Muscle of back (tissue), 13 donors: ENCODE results near the gene ERCC6L2. TPM values are rescaled to one million over a fixed set of nuclear protein-coding genes. Genes with fewer than 3 reads are reported as not detected.
A peak's percentile ranks its signal among the peaks of the same experiment; 100 is the strongest.

Experiments used
- DNase-seq, 3 donors: peaks; one replicate each; pipeline versions ENCODE4 v3.0.0 to v3.0.0-alpha.2; 2013
- long read RNA-seq, 9 donors: transcript quantifications; one replicate each; lab custom pipeline, GENCODE V29; 2026
- polyA plus RNA-seq, 10 donors: library from polyadenylated mRNA; unstranded; fragments of 120-200 nt; gene quantifications; one replicate each; pipeline ENCODE4 v1.2.1, GENCODE V29; 2013; ENCODE audit not compliant: insufficient read length in 10 of 10

ERCC6L2 gene, protein sequence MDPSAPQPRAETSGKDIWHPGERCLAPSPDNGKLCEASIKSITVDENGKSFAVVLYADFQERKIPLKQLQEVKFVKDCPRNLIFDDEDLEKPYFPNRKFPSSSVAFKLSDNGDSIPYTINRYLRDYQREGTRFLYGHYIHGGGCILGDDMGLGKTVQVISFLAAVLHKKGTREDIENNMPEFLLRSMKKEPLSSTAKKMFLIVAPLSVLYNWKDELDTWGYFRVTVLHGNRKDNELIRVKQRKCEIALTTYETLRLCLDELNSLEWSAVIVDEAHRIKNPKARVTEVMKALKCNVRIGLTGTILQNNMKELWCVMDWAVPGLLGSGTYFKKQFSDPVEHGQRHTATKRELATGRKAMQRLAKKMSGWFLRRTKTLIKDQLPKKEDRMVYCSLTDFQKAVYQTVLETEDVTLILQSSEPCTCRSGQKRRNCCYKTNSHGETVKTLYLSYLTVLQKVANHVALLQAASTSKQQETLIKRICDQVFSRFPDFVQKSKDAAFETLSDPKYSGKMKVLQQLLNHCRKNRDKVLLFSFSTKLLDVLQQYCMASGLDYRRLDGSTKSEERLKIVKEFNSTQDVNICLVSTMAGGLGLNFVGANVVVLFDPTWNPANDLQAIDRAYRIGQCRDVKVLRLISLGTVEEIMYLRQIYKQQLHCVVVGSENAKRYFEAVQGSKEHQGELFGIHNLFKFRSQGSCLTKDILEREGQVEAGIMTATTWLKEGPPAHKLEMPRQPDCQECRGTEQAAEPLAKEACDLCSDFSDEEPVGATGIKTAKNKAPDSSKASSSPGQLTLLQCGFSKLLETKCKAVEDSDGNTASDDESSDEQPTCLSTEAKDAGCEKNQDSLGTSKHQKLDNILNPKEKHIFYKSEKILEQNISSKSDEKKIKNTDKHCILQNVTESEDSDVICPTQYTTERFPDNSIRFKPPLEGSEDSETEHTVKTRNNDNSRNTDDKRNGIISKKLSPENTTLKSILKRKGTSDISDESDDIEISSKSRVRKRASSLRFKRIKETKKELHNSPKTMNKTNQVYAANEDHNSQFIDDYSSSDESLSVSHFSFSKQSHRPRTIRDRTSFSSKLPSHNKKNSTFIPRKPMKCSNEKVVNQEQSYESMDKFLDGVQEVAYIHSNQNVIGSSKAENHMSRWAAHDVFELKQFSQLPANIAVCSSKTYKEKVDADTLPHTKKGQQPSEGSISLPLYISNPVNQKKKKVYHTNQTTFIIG (N-terminal part only)
- polyA plus RNA-seq = 10 to 100 TPM; 23.2 to 35.9 (median 29.5) TPM
- long read RNA-seq, donor 1, partial matches to known transcripts = 5 of 5 reads
- long read RNA-seq, donor 1, other reads (novel, unspliced or antisense) = 0 of 5 reads
- long read RNA-seq, donor 2 = 0 reads
- long read RNA-seq, donor 3 = 0 reads
- long read RNA-seq, donor 4 = 0 reads
- long read RNA-seq, donor 5, partial matches to known transcripts = 0 of 1 reads
- long read RNA-seq, donor 5, other reads (novel, unspliced or antisense) = 0 of 1 reads
- long read RNA-seq, donor 6 = 0 reads
- long read RNA-seq, donor 7, full-length matches to known transcripts = 1 of 11 reads
- long read RNA-seq, donor 7, partial matches to known transcripts = 10 of 11 reads
- long read RNA-seq, donor 7, other reads (novel, unspliced or antisense) = 0 of 11 reads
- long read RNA-seq, donor 8 = 0 reads
- long read RNA-seq, donor 9 = 0 reads

DNA sequence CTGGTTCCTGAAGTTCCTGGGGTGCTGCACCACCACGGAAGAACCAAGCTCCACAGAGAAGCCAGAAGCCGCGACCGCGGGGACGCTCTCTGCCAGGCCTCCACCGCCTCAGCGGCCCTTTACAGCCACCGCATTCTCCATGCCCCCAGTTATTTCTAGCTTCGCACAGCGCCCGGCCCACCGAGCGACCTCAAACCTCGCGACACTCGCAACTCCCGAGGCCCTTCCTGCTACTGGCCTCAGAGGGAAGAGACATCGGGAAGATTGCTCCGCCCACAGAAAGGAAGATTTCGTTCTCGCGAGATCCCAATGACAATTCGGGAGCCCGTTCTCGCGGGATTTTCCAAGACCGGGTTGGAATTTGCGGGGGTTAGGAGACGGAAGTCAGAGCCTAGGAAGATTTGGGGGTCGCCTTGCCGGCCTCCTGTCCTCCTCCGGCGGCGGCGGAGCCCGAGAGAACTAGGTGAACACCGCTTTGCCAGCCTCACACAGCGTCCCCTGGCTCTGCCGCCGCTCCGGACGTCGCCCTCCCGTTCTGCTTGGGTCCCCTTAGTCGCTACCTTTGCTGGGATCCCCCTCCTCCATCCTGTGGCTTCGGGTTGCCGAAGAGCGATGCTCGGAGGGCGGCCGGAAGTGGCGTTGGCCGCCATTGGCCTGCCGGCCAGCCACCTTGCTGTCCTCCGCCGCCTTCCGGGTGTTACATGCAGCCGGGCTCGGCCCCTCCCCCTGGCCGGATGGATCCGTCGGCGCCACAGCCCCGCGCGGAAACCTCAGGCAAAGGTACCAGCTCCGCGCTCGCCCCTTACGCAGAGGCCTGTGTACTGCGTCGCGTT, at the start of gene ERCC6L2:
ERCC6L2 (plus strand) TSS at position 387 of the 833 bp plus-strand sequence; CDS start at position 735, 348 bp downstream.
- peak; percentile 99 for DNase-seq

GRCh38 chr9:95826183-95826838, 49.2 kb upstream of the ERCC6L2 start:
- no peak for DNase-seq

DNA sequence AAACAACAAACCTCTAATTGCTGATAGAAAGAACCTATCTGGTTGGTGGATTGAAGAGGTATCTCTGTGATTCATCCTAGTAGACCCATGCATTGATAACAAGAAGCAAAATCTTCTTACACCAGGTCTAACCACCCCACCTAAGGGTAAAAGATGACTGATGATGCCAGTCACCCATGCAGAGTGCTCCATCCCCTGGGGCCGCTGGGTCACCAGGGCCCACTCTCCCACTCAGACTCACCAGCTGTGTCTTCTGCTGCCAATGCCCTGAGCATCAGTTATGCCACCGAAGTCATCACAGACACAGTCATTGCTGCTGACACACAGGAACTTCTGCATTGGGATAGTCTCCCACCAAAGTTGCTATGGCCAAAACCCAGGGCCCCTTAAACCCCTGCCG, 44.7 kb upstream of the ERCC6L2 start:
- DNase-seq = no peak

GRCh38 chr9:95831810-95832209, 43.7 kb upstream of the ERCC6L2 start:
- DNase-seq = no peak

DNA sequence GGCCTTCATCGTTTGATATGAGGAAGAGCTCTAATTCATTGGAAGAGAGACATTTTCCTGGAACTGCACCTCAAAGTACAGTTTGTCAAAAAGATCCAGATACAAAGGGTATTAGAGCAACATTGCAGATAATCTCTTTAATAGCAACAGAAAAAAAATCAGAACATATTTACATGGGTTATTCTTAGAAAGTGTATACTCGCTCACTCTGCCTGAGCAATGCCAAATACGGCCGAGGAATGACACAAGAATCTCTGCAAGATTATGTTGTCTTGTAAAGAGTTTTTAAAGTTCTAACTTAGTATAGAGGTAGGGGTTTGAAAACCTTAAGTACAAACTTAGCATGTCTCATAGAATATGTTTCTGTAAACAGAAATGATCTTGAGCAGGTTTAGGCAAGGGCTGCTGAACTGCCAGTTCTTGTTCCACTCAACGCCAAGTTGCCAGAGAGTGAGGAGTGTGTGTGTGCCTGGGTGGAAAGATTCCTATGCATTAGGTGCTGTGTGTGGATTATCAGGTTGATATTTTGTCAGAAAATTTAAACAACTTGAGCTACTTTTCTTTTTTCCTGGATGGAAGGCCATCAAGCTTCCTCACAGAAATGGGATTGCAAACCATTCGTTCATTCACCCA, 41.8 kb upstream of the ERCC6L2 start:
- no peak for DNase-seq

DNA sequence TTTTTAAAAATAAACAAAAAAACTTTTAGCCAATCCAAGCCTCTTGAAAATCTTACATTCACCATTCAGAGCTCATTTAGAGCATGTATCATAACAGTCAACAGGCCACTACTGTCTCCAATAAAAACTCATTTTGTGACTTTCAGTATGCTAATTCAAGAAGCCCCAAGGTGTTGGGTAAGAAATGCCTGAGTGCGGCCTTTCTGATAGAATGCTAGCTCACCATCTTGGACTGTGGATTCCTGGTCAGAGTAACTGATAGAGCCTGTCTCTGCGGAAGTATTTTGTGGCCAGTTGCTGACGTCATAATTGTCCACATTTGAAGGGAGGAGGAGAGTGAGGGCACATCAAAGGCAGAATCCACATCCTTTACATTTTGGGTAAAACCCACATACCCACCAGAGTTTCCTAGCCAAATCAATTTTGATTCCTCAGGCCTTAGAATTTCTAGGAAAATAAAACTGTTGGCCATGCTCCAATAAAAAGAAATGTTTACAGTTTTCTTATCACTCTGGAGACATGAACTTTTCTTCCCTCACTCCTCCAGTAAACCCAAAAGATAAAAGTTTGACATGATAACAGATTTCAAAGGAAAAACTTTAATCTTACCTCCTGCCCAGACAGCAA, 41.1 kb upstream of the ERCC6L2 start:
- DNase-seq = no peak

- no peak for DNase-seq
These were observed 40.1 kb upstream of the ERCC6L2 start for GRCh38 chr9:95835393-95835792.

GRCh38 chr9:95836072-95836471, 39.4 kb upstream of the ERCC6L2 start:
- no peak for DNase-seq

- DNase-seq = no peak
These were observed 36.5 kb upstream of the ERCC6L2 start for GRCh38 chr9:95839012-95839411.

DNA sequence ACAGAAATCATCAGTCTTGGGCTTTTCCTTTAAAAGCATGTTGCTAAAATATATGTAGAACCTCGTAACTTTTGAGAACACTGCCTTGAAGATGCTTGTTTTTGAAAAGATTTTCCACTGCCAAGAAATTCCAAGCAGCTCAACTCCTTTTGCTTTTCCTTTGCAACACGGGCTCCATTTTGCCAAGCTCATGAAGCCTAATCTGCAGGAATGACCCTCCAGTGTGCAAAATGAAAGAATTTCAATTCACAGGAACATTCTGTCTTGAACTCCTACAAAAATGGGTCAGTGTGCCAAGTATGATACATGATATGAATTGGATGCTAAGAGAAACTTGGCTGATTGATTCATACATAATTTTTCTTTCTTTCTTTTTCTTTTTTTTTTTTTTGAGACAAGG, 35.4 kb upstream of the ERCC6L2 start:
- peak in 1 of 3 donors; percentile 32 for DNase-seq

DNA sequence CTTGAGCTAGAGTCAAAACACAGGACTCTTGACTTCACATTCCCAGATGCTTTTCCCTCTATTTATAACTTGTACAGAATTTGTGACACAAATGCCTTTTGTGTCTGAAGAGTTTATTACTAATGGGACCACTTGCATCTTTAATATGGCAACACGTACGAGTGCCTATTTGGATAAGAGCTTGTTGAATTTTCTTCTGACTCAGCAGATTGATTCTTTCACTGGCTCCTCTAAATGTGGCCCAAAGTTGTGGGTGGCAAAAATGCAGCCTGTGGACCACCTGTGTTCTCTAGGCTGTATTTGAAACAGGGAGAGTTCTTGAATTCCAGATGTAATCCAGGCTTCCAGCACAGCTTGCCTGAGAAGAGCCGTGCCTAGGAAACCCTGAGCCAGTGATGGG, 34.1 kb upstream of the ERCC6L2 start:
- no peak for DNase-seq

DNA sequence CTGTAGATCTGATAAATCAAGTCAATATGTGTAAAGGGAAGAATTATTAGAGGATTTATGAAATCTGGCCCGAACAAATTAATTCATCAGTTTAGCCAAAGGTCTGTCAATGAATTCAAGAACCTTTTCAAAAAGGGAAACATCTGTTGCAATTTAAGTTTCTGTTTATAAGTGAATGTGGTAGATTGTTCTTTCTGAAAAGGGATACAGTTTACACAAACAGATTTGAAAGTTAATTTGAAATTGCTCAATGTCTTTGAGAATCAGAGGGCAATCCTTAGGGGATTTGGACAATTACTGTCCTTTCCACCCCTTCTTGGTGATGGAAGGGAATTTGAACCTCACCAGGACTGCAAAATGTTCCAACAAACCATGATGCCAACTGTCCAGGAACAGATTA, 29.7 kb upstream of the ERCC6L2 start:
- DNase-seq = no peak

- DNase-seq = no peak
These were observed 26.7 kb upstream of the ERCC6L2 start for GRCh38 chr9:95848764-95849163.

- DNase-seq = peak in 2 of 3 donors; percentile 47 to 65
These were observed 23.1 kb upstream of the ERCC6L2 start for GRCh38 chr9:95852059-95853032.

- DNase-seq = peak in 2 of 3 donors; percentile 45 to 59
These were observed 21.0 kb upstream of the ERCC6L2 start for GRCh38 chr9:95854386-95855020.

DNA sequence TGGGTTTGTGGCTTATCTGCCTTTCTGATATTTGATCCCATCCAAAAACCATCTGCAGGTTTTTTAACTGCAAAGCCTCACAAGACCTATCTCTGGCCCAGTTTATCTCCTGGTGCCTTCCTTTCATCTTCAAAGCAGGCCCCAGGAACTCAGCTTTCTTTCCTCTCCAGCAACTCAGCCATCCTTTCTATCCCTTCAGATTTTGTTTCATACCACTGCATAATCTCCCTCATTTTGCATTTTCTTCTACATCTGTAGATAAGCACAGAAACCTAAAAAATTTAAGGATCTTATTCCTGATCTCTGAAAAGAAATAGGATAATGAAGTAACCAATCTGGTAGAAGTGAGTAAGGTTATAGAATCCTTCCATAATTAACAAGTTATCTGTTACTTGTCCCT, 19.5 kb upstream of the ERCC6L2 start:
- DNase-seq = no peak

DNA sequence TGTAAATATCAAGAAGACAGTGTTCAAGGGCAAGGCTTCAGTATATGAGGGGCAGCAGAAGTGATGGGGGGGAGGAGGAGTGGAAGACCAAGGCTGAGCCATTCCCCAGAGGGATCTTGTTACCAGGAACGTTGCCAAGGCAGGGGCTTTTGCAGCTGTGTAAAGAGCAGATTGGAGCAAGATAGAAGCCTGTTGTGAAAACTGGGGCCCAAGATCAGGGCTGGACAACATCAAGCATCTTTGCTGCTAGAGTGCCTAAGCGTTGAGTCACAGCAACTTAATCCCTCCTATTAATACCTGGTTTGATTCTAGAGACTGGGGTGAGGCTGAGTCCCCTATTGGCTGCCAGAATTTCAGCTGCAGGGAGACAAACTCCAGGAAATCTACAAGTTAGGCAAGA, 18.4 kb upstream of the ERCC6L2 start:
- peak in 2 of 3 donors; percentile 73 to 82 for DNase-seq
